Retinal pigment epithelial cell (primary cell): ENCODE results near the gene GFI1B.
"Not testable (repeated sequence)": the region's sequence is repeated elsewhere in the genome, so short reads cannot be mapped to it uniquely, and the experiment has no call there.

Experiments used
- DNase-seq: peaks from one replicate; pipeline ENCODE4 v3.0.0-alpha.2; 2010; ENCODE audit warnings: low read depth
- H3K4me3 ChIP-seq: 2 replicates; pipeline ENCODE4 v1.5.1; 2011; ENCODE audit warnings: mild to moderate bottlenecking, low read length, control low read depth, moderate library complexity
- CTCF ChIP-seq: conservative IDR thresholded peaks from 2 replicates; pipeline ENCODE4 v1.5.1; 2011; ENCODE audit warnings: low read depth, low read length, control low read depth, inconsistent platforms

Gene GFI1B

DNA sequence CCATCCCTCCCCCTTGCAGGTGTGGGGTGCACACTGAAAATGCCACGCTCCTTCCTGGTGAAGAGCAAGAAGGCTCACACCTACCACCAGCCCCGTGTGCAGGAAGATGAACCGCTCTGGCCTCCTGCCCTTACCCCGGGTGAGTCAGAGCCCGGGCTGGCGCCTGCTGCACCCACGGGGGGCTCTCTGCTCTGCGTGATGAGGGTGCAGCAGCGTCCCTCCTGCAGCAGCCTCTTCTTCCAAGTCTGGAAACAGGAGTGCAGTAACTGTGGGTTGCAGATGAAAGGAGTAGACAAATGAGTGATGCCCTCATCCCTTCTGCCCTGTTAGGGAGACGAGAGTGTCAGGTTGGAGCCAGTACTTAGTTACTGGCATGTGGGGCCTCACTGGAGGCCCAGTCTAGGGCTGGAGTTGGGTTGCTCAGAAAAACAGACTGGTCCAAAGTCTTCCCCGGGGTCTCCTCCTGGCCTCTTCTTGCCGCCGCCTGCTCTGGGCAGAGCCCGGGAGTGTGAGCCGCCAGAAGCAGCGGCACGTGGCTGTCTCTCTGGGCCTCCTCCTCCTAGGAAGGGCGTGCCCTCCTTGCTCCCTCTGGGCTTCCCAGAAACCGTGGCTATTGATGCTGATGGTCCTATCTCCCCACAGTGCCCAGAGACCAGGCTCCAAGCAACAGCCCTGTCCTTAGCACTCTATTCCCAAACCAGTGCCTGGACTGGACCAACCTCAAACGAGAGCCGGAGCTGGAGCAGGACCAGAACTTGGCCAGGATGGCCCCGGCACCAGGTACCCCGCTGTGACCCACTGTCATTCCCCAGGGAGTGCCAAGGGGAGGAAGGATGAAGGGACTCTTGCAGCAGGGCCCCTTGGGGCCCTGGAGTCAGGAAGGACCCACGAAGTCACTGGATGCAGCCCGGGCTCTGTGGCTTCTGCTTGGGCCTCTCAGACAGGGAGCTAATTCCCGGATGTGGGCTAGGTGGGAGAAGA, 8.4 kb downstream of the GFI1B start:
- H3K4me3 ChIP-seq: no peak overlapping the region
- no peak for TF ChIP-seq CTCF
- DNase-seq: no peak

- H3K4me3 ChIP-seq: no peak overlapping the region
- DNase-seq: no peak
- no peak for TF ChIP-seq CTCF
These were observed 9.9 kb downstream of the GFI1B start for GRCh38 chr9:132988244-132989013.

DNA sequence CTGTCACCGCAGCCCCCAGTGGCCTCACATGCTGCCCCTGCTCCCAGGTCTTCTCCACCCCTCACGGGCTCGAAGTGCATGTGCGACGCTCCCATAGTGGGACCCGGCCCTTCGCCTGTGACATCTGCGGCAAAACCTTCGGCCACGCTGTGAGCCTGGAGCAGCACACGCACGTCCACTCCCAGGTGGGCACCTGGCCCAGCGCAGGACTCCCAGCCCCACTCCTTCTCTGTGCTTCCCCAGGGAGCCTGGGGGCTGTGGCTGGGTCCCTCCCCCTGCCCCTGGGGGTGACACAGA, 10.5 kb downstream of the GFI1B start:
- H3K4me3 ChIP-seq: no peak overlapping the region
- TF ChIP-seq CTCF: no peak
- DNase-seq: no peak

- no peak for TF ChIP-seq CTCF
- no peak for DNase-seq
- H3K4me3 ChIP-seq: no peak overlapping the region
These were observed 11.0 kb downstream of the GFI1B start for GRCh38 chr9:132989414-132989996.

- DNase-seq: not testable (repeated sequence)
These were observed 11.6 kb downstream of the GFI1B start for GRCh38 chr9:132989998-132990557.

GRCh38 chr9:132990781-132991180, 12.3 kb downstream of the GFI1B start:
- no peak for DNase-seq
- no peak overlapping the region for H3K4me3 ChIP-seq
- no peak for TF ChIP-seq CTCF

More at GRCh38 chr9:132989998-132990557, 11.6 kb downstream of the GFI1B start:
- H3K4me3 ChIP-seq: not testable (repeated sequence)
